K562 (cell line): ENCODE results near the gene NDUFAF2.

Source experiments
- CEBPG ChIP-seq, 3 experiments: fragments of 200-800 bp in 1 of 3; sonication (Bioruptor generic) in 1 of 3; sonication (generic) in 1 of 3; formaldehyde crosslinking in 1 of 3; IDR thresholded peaks in 2 of 3; conservative IDR thresholded peaks in 1 of 3; 2 replicates each; pipeline versions ENCODE4 v1.6.1 to v1.8.0; 2016 to 2022; ENCODE audit warnings: missing compliant biosample characterization in 2 of 3, missing genetic modification characterization in 2 of 3, mild to moderate bottlenecking in 1 of 3, missing genetic modification reagents in 1 of 3
- CTCF ChIP-seq, 3 experiments: IDR thresholded peaks in 2 of 3; conservative IDR thresholded peaks in 1 of 3; 2 replicates each; pipeline ENCODE4 v1.5.1; 2011 to 2012; ENCODE audit warnings: low read length in 3 of 3, mild to moderate bottlenecking in 3 of 3, control low read depth in 2 of 3, improper control_type of control experiment in 1 of 3, inconsistent platforms in 1 of 3, low read depth in 1 of 3, mixed read lengths in 1 of 3, moderate library complexity in 1 of 3; ENCODE audit not compliant: insufficient read depth in 2 of 3
- GABPA ChIP-seq: fragments of 200-800 bp; sonication (Bioruptor generic); conservative IDR thresholded peaks from 2 replicates; pipeline ENCODE4 v1.6.1; 2016; ENCODE audit warnings: low read depth, missing genetic modification characterization, missing compliant biosample characterization
- HNRNPL ChIP-seq: fragments of 200-400 bp; formaldehyde crosslinking; IDR thresholded peaks from 2 replicates; pipeline ENCODE4 v1.6.1; 2017; ENCODE audit warnings: low read depth, mild to moderate bottlenecking, low read length
- MCM7 ChIP-seq, 2 experiments: fragments of 450-650 bp; IDR thresholded peaks; 2 replicates each; pipeline ENCODE4 v1.6.1; 2016 to 2018
- NFE2 ChIP-seq: IDR thresholded peaks from 2 replicates; pipeline ENCODE4 v1.6.1; 2014; ENCODE audit warnings: antibody characterized with exemption, low read depth
- SMC3 ChIP-seq: conservative IDR thresholded peaks from 2 replicates; pipeline ENCODE4 v1.6.1; 2011; ENCODE audit warnings: low read depth, low read length, improper control_type of control experiment; ENCODE audit not compliant: insufficient read depth
- TCF3 ChIP-seq: sonication (generic); formaldehyde crosslinking; IDR thresholded peaks from 2 replicates; pipeline ENCODE4 v1.4.0; 2020; ENCODE audit warnings: mild to moderate bottlenecking, missing genetic modification reagents
- THAP7 ChIP-seq: fragments of 250-450 bp; sonication (Bioruptor Pico); IDR thresholded peaks from 2 replicates; pipeline ENCODE4 v1.5.0; 2021
- YBX1 ChIP-seq: fragments of 450-650 bp; IDR thresholded peaks from 2 replicates; pipeline ENCODE4 v1.7.1; 2016; ENCODE audit warnings: mild to moderate bottlenecking
- ZNF766 ChIP-seq: fragments of 200-800 bp; sonication (Bioruptor generic); conservative IDR thresholded peaks from 2 replicates; pipeline ENCODE4 v1.6.1; 2016; ENCODE audit warnings: missing genetic modification characterization, missing compliant biosample characterization
- TF ChIP-seq, protein P1 (sequence below): sonication (generic); formaldehyde crosslinking; IDR thresholded peaks from 2 replicates; pipeline ENCODE4 v1.8.0; 2022; ENCODE audit warnings: missing genetic modification reagents, mild to moderate bottlenecking, moderate library complexity, borderline replicate concordance

- TF ChIP-seq CTCF (IDR thresholded peaks at IDR 0.05 in 2 of 3, conservative IDR thresholded peaks at IDR 0.05 in 1 of 3; ENCODE audit: insufficient read depth in 2 of 3, low read depth in 1 of 3, low read length in 3 of 3): no peak
- no peak for TF ChIP-seq HNRNPL
- no peak for TF ChIP-seq ZNF766 (CRISPR knock-in tag)
- TF ChIP-seq, protein P1, sequence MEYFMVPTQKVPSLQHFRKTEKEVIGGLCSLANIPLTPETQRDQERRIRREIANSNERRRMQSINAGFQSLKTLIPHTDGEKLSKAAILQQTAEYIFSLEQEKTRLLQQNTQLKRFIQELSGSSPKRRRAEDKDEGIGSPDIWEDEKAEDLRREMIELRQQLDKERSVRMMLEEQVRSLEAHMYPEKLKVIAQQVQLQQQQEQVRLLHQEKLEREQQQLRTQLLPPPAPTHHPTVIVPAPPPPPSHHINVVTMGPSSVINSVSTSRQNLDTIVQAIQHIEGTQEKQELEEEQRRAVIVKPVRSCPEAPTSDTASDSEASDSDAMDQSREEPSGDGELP (CRISPR knock-in tag): no peak
- TF ChIP-seq CEBPG (CRISPR knock-in tag; IDR thresholded peaks at IDR 0.05): no peak
- no peak for TF ChIP-seq CEBPG (tag; conservative IDR thresholded peaks at IDR 0.05 in 1 of 2, IDR thresholded peaks at IDR 0.05 in 1 of 2)
- TF ChIP-seq SMC3: no peak
- no peak for TF ChIP-seq YBX1
- no peak for TF ChIP-seq THAP7 (CRISPR knock-in tag)
- no peak for TF ChIP-seq NFE2
- no peak for TF ChIP-seq GABPA (tag)
- TF ChIP-seq TCF3 (CRISPR knock-in tag): no peak
- TF ChIP-seq MCM7 (IDR thresholded peaks at IDR 0.05): no peak
Measured at GRCh38 chr5:61048534-61048933, 103.5 kb downstream of the NDUFAF2 start.
